A673 (cell line): Measurements from ENCODE around the gene ABCC10.

ENCODE experiments used
- EZH2 ChIP-seq: fragments of 200-600 bp; sonication (generic); IDR thresholded peaks from 2 replicates; pipeline ENCODE4 v1.6.1; 2017; ENCODE audit warnings: borderline replicate concordance, low read depth, mild to moderate bottlenecking, mixed read lengths, antibody characterized with exemption, low read length; ENCODE audit not compliant: poor library complexity, severe bottlenecking
- TF ChIP-seq, protein P1 (sequence below): fragments of 300-800, 200-600 bp; sonication (generic); conservative IDR thresholded peaks from 2 replicates; pipeline ENCODE4 v1.5.1; 2017; ENCODE audit warnings: low read depth, mild to moderate bottlenecking, antibody characterized with exemption, low read length, moderate library complexity, mixed read lengths

DNA sequence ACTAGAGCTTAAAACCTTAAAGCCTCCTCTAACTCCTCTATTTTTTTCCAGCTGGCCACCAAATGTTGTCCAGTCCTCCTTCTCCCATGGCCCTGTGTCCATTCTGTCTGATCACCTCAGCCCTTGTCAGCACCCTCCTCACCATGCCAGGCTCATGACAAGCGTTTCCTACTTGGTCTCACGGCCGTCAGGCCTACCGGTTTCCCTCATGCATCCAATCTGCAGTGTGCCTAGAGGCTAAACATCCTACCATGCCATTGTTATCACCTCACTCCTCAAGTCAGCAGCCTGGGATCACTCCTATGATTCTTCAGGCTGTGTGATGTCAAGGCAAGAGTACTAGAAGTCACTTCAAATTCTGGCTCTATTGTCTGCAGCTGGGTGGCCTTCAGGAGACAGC, 40.4 kb downstream of the ABCC10 start:
- TF ChIP-seq, protein P1, sequence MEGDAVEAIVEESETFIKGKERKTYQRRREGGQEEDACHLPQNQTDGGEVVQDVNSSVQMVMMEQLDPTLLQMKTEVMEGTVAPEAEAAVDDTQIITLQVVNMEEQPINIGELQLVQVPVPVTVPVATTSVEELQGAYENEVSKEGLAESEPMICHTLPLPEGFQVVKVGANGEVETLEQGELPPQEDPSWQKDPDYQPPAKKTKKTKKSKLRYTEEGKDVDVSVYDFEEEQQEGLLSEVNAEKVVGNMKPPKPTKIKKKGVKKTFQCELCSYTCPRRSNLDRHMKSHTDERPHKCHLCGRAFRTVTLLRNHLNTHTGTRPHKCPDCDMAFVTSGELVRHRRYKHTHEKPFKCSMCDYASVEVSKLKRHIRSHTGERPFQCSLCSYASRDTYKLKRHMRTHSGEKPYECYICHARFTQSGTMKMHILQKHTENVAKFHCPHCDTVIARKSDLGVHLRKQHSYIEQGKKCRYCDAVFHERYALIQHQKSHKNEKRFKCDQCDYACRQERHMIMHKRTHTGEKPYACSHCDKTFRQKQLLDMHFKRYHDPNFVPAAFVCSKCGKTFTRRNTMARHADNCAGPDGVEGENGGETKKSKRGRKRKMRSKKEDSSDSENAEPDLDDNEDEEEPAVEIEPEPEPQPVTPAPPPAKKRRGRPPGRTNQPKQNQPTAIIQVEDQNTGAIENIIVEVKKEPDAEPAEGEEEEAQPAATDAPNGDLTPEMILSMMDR, result no peak
- TF ChIP-seq EZH2, result no peak
